Astrocyte (in vitro differentiated cells and primary cell): Measurements from ENCODE around the gene SUGCT.

Experiments
- CTCF ChIP-seq: IDR thresholded peaks from 2 replicates; pipeline ENCODE4 v1.5.1; 2011; ENCODE audit warnings: low read depth, mild to moderate bottlenecking, inconsistent platforms, low read length, moderate library complexity; ENCODE audit not compliant: insufficient read depth
- EZH2 ChIP-seq: IDR thresholded peaks from 2 replicates; pipeline ENCODE4 v1.6.1; 2012; ENCODE audit warnings: mild to moderate bottlenecking, low read length, inconsistent platforms; ENCODE audit not compliant: insufficient read depth

GRCh38 chr7:40704172-40704571 lies 569.4 kb downstream of the SUGCT start:
- TF ChIP-seq CTCF (no peak), EZH2 (no peak)
